WTC11 (cell line): Measurements from ENCODE around the gene LAMA2. TPM values are rescaled to one million over a fixed set of nuclear protein-coding genes. Genes with fewer than 3 reads are reported as not detected.

ENCODE experiments used
- ATAC-seq: fragments of 200-7000 bp; cut with Tn5 transposase; 2 replicates; pipeline ENCODE4 v1.10.0; 2021; ENCODE audit warnings: mild to moderate bottlenecking, moderate library complexity
- CTCF ChIA-PET: fragments of 300-600 bp; sonication (Branson Sonifier 250); formaldehyde crosslinking; loops from one replicate; lab custom pipeline; 2021; ENCODE audit warnings: antibody characterized with exemption; lab: Charles Lee
- POLR2A ChIA-PET: fragments of 350-600 bp; sonication (Branson Sonifier 250); formaldehyde crosslinking; loops from one replicate; lab custom pipeline; 2021; ENCODE audit warnings: antibody characterized with exemption; lab: Charles Lee
- DNase-seq: peaks from one replicate; pipeline ENCODE4 v3.0.0; 2021; ENCODE audit warnings: low spot score
- H3K27ac Mint-ChIP-seq: 2 replicates; pipeline ENCODE4 v1.8.0; 2021; ENCODE audit warnings: mixed read lengths
- H3K27me3 Mint-ChIP-seq: 2 replicates; pipeline ENCODE4 v1.8.0; 2021; ENCODE audit warnings: low read depth, mild to moderate bottlenecking, moderate library complexity, mixed read lengths
- H3K36me3 Mint-ChIP-seq: 2 replicates; pipeline ENCODE4 v1.8.0; 2021; ENCODE audit warnings: mixed read lengths
- H3K4me1 Mint-ChIP-seq: 2 replicates; pipeline ENCODE4 v1.8.0; 2022; ENCODE audit warnings: mixed read lengths
- H3K4me3 Mint-ChIP-seq: 2 replicates; pipeline ENCODE4 v1.8.0; 2021; ENCODE audit warnings: mild to moderate bottlenecking, moderate library complexity, mixed read lengths
- H3K9me3 Mint-ChIP-seq: 2 replicates; pipeline ENCODE4 v1.8.0; 2021; ENCODE audit warnings: mixed read lengths
- ATF2 ChIP-seq: sonication (generic); formaldehyde crosslinking; IDR thresholded peaks from 2 replicates; pipeline ENCODE4 v1.8.1; 2022; ENCODE audit warnings: low read depth, missing genetic modification reagents, borderline replicate concordance
- ATF6 ChIP-seq: sonication (generic); formaldehyde crosslinking; IDR thresholded peaks from 2 replicates; pipeline ENCODE4 v1.8.1; 2023; ENCODE audit warnings: mild to moderate bottlenecking, missing genetic modification reagents
- CREB1 ChIP-seq: sonication (generic); formaldehyde crosslinking; IDR thresholded peaks from 2 replicates; pipeline ENCODE4 v1.8.0; 2023; ENCODE audit warnings: mild to moderate bottlenecking, missing genetic modification reagents
- GABPB1 ChIP-seq: sonication (generic); formaldehyde crosslinking; IDR thresholded peaks from 2 replicates; pipeline ENCODE4 v1.8.1; 2023; ENCODE audit warnings: mild to moderate bottlenecking, missing genetic modification reagents
- HMGXB4 ChIP-seq: sonication (generic); formaldehyde crosslinking; IDR thresholded peaks from 2 replicates; pipeline ENCODE4 v1.8.1; 2023; ENCODE audit warnings: mild to moderate bottlenecking, moderate library complexity, missing genetic modification reagents
- IRF2 ChIP-seq: sonication (generic); formaldehyde crosslinking; IDR thresholded peaks from 2 replicates; pipeline ENCODE4 v1.8.0; 2022; ENCODE audit warnings: low read depth, missing genetic modification reagents, borderline replicate concordance
- MYBL2 ChIP-seq: sonication (generic); formaldehyde crosslinking; IDR thresholded peaks from 2 replicates; pipeline ENCODE4 v1.8.1; 2023; ENCODE audit warnings: mild to moderate bottlenecking, moderate library complexity, missing genetic modification reagents
- NFYB ChIP-seq: sonication (generic); formaldehyde crosslinking; conservative IDR thresholded peaks from 2 replicates; pipeline ENCODE4 v1.8.0; 2022; ENCODE audit warnings: low read depth, missing genetic modification reagents
- NR2C2 ChIP-seq: sonication (generic); formaldehyde crosslinking; IDR thresholded peaks from 2 replicates; pipeline ENCODE4 v1.8.0; 2022; ENCODE audit warnings: mild to moderate bottlenecking, missing genetic modification reagents
- NR3C1 ChIP-seq: sonication (generic); formaldehyde crosslinking; conservative IDR thresholded peaks from 2 replicates; pipeline ENCODE4 v1.8.1; 2023; ENCODE audit warnings: low read depth, mild to moderate bottlenecking, missing genetic modification reagents
- PRDM15 ChIP-seq: sonication (generic); formaldehyde crosslinking; IDR thresholded peaks from 2 replicates; pipeline ENCODE4 v1.8.0; 2022; ENCODE audit warnings: missing genetic modification reagents
- RORB ChIP-seq: fragments of 250-450 bp; sonication (Bioruptor Pico); IDR thresholded peaks from 2 replicates; pipeline ENCODE4 v1.9.0; 2021; ENCODE audit warnings: mild to moderate bottlenecking
- SOX15 ChIP-seq: fragments of 250-450 bp; sonication (Bioruptor Pico); IDR thresholded peaks from 2 replicates; pipeline ENCODE4 v1.9.0; 2021; ENCODE audit warnings: mild to moderate bottlenecking
- TCF7 ChIP-seq: sonication (generic); formaldehyde crosslinking; IDR thresholded peaks from 2 replicates; pipeline ENCODE4 v1.8.0; 2022; ENCODE audit warnings: mild to moderate bottlenecking, low read depth, missing genetic modification reagents, moderate library complexity
- TEAD4 ChIP-seq: sonication (generic); formaldehyde crosslinking; IDR thresholded peaks from 2 replicates; pipeline ENCODE4 v1.8.0; 2022; ENCODE audit warnings: mild to moderate bottlenecking, missing genetic modification reagents
- USF2 ChIP-seq: sonication (generic); formaldehyde crosslinking; IDR thresholded peaks from 2 replicates; pipeline ENCODE4 v1.8.1; 2023; ENCODE audit warnings: mild to moderate bottlenecking, missing genetic modification reagents, moderate library complexity
- ZMAT4 ChIP-seq: fragments of 250-450 bp; sonication (Bioruptor Pico); IDR thresholded peaks from 2 replicates; pipeline ENCODE4 v1.9.0; 2021; ENCODE audit warnings: mild to moderate bottlenecking
- ZNF138 ChIP-seq: sonication (generic); formaldehyde crosslinking; conservative IDR thresholded peaks from 2 replicates; pipeline ENCODE4 v1.8.1; 2022; ENCODE audit warnings: mild to moderate bottlenecking, moderate library complexity, missing genetic modification reagents
- ZNF219 ChIP-seq: sonication (generic); formaldehyde crosslinking; IDR thresholded peaks from 2 replicates; pipeline ENCODE4 v1.8.0; 2023; ENCODE audit warnings: missing genetic modification reagents, mild to moderate bottlenecking, borderline replicate concordance
- ZNF317 ChIP-seq: sonication (generic); formaldehyde crosslinking; IDR thresholded peaks from 2 replicates; pipeline ENCODE4 v1.8.1; 2023; ENCODE audit warnings: low read depth, mild to moderate bottlenecking, moderate library complexity, missing genetic modification reagents, borderline replicate concordance
- ZNF425 ChIP-seq: fragments of 250-450 bp; sonication (Bioruptor Pico); conservative IDR thresholded peaks from 2 replicates; pipeline ENCODE4 v1.9.0; 2021; ENCODE audit warnings: mild to moderate bottlenecking
- ZNF671 ChIP-seq: fragments of 250-450 bp; sonication (Bioruptor Pico); IDR thresholded peaks from 2 replicates; pipeline ENCODE4 v1.8.0; 2021; ENCODE audit warnings: mild to moderate bottlenecking
- total RNA-seq: library from RNA; stranded (reverse); gene quantifications from 3 replicates; pipeline ENCODE4 v1.2.3, GENCODE V29; 2021

Gene LAMA2
- total RNA-seq, 1 experiment from 2014 or later = 6.6 TPM

GRCh38 chr6:129455126-129455769, 572.3 kb downstream of the LAMA2 start (continued):
- TF ChIP-seq HMGXB4 (CRISPR knock-in tag) = no peak
- no peak for TF ChIP-seq ZNF671
- no peak for TF ChIP-seq ATF6 (CRISPR knock-in tag)
- TF ChIP-seq RORB (CRISPR knock-in tag) = no peak
- TF ChIP-seq IRF2 = no peak
- no peak for TF ChIP-seq SOX15 (CRISPR knock-in tag)
- TF ChIP-seq ZNF219 (CRISPR knock-in tag) = no peak

GRCh38 chr6:129460221-129460620, 577.3 kb downstream of the LAMA2 start:
- no peak for ATAC-seq
- H3K36me3 Mint-ChIP-seq = no peaks in the 10 kb centered on the region
- H3K27ac Mint-ChIP-seq = no peak overlapping the region; the same call in 1 of the 2 replicates
- POLR2A ChIA-PET = no interaction called here
- DNase-seq = no peak
- H3K9me3 Mint-ChIP-seq = no peaks in the 10 kb centered on the region
- no peaks in the 10 kb centered on the region for H3K27me3 Mint-ChIP-seq
- no peak overlapping the region for H3K4me3 Mint-ChIP-seq
- peaks cover 26% of the 10 kb centered on the region for H3K4me1 Mint-ChIP-seq
- CTCF ChIA-PET = interaction anchor here (1.0 kb wide), 1 partner anchor 12 kb away, joined by 3 read pairs; no protein-coding TSS in a partner anchor
- no peak for TF ChIP-seq ZNF138 (CRISPR knock-in tag)
- no peak for TF ChIP-seq IRF2
- no peak for TF ChIP-seq PRDM15
- TF ChIP-seq ATF2 (CRISPR knock-in tag) = no peak
- TF ChIP-seq MYBL2 (CRISPR knock-in tag) = no peak
- no peak for TF ChIP-seq GABPB1 (CRISPR knock-in tag)
- TF ChIP-seq HMGXB4 (CRISPR knock-in tag) = no peak
- TF ChIP-seq NFYB (CRISPR knock-in tag) = no peak
- no peak for TF ChIP-seq NR3C1 (CRISPR knock-in tag)
- TF ChIP-seq NR2C2 (CRISPR knock-in tag) = no peak
- TF ChIP-seq CREB1 (CRISPR knock-in tag) = no peak
- no peak for TF ChIP-seq TEAD4 (CRISPR knock-in tag)
- TF ChIP-seq ZNF317 (CRISPR knock-in tag) = no peak
- no peak for TF ChIP-seq ZMAT4 (CRISPR knock-in tag)
- no peak for TF ChIP-seq ZNF425 (CRISPR knock-in tag)
- no peak for TF ChIP-seq TCF7 (CRISPR knock-in tag)
- TF ChIP-seq USF2 (CRISPR knock-in tag) = no peak
